ENCODE measurements around the gene DDX49.

DNA sequence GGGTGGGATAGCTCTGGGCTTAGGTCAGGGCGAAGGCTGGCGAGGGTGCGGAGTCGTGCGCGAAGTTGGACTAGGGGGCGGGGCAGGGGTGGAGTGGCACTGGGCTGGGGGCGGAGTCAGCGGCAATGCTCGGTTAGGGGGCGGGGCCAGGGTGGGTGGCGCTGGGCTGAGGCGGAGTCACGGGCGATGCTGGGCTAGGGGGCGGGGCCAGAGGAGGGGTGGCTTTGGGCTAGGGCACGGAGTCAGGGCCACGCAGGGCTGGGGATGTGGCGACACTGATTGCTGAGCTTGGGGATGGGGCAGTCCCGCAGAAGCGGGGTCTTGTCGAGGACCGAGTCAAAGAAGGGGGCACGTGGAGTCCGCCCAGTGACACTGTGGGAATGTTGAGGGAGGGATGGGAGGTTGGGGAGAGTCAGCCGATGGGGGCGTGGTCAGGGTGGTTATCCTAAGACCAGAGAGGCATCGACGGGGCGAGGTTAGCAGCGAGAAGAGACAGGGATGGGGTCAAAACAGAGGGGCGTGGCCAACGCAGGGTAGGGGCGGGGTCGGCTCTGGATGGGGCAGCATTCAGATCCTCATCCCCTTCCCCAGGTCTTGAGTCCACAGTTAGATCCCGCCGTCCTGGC, 12.8 kb downstream of the DDX49 start:
- TF ChIP-seq, protein P1, sequence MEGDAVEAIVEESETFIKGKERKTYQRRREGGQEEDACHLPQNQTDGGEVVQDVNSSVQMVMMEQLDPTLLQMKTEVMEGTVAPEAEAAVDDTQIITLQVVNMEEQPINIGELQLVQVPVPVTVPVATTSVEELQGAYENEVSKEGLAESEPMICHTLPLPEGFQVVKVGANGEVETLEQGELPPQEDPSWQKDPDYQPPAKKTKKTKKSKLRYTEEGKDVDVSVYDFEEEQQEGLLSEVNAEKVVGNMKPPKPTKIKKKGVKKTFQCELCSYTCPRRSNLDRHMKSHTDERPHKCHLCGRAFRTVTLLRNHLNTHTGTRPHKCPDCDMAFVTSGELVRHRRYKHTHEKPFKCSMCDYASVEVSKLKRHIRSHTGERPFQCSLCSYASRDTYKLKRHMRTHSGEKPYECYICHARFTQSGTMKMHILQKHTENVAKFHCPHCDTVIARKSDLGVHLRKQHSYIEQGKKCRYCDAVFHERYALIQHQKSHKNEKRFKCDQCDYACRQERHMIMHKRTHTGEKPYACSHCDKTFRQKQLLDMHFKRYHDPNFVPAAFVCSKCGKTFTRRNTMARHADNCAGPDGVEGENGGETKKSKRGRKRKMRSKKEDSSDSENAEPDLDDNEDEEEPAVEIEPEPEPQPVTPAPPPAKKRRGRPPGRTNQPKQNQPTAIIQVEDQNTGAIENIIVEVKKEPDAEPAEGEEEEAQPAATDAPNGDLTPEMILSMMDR (IDR thresholded peaks at IDR 0.05) = no peak
- TF ChIP-seq ZFX (IDR thresholded peaks at IDR 0.05; ENCODE audit: borderline replicate concordance) = no peak
